Measurements from ENCODE around the gene NAT8L. TPM values are rescaled to one million over a fixed set of nuclear protein-coding genes. Genes with fewer than 3 reads are reported as not detected.

Gene NAT8L
- total and polyA plus RNA-seq, 2 of the 13 experiments (the other 11 are each of a cell fraction or from before 2014, with no cell fraction given), result 2.2 to 3.3 TPM

DNA sequence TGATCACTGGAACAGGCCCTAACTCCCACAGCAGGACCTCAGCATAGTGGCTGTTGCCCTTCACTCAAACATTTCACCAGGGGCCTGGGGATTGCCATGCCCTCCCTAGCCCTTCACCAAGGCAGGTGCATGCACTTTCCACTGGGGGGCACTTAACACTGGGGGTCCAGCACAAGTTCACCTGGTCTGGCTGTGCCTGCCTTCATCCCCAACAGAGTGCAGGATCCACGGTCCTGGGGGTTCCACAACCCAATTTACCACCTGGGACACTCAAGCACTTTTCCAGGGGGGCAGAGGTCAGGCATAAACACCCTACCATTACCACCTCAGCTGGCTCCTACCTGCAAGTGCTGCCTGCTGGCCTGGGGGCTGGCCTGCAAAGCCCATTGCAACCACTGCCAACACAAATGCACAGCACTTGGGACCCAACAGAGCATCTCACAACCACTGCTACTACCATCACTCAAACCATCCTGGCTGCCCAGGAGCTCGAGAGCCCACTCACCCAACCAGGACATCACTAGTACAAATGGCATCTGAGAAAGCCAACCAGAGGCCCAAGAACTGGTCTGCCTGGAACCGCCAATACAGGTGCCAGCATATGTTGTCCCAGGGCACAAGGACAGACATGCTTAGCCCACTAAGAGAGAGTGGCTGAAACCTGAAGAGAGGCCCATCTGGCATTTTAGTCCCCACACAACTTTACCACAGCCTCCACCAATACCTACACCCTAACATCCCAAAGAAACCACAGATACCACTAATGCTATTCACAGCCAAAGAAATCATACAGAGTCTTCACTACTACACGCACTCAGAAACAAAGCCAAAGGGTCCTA, 43.1 kb downstream of the NAT8L start:
- no peak overlapping the region for H3K4me2 ChIP-seq (ENCODE audit: low read depth, low read length)
- H3K79me2 ChIP-seq (ENCODE audit: insufficient read depth, low read length), result no peaks in the 10 kb centered on the region
- ATAC-seq, result no peak
- no peaks in the 10 kb centered on the region for H4K20me1 ChIP-seq (ENCODE audit: insufficient read depth, low read length)
- WGBS (ENCODE audit: low lambda C conversion rate), result 28% methylated on average over 4 of the region's 4 CpGs
- no peaks in the 10 kb centered on the region for H3K4me1 ChIP-seq (ENCODE audit: insufficient read depth, low read length)
- no TSS peak for BruUV-seq (replicated peaks)
- H3K36me3 ChIP-seq (replicated peaks in 1 of 2; ENCODE audit: control insufficient read depth in 1 of 2, insufficient read depth in 2 of 2, low read length in 2 of 2), result no peaks in the 10 kb centered on the region
- no peak overlapping the region for H2AFZ ChIP-seq (ENCODE audit: low read length)
- no peak for FAIRE-seq
- CTCF ChIA-PET (ENCODE audit: low intra/inter-chr PET ratio, low total read pairs), result no interaction called here
- H3K27ac ChIP-seq (ENCODE audit: extremely low read length, insufficient read depth, low read length), result no peak overlapping the region
- in situ Hi-C loops (cut with HindIII; ENCODE audit: extremely low pct_ligation_motif_present, low pct_unique_long_range_greater_than_20kb) (no loop called here), intact Hi-C loops (cut with micrococcal nuclease; ENCODE audit: unreplicated experiment) (no loop called here)
- H3K9ac ChIP-seq (ENCODE audit: insufficient read depth, low read depth, low read length), result no peak overlapping the region
- peaks cover 0 to 3% of the 10 kb centered on the region in 2 experiments; a peak in 1 of 5 replicates for H3K27me3 ChIP-seq (ENCODE audit: control insufficient read depth in 1 of 2, insufficient read depth in 2 of 2, low read length in 2 of 2)
- no peak for DNase-seq (ENCODE audit: low spot score)
- H3K4me3 ChIP-seq (replicated peaks in 1 of 3; ENCODE audit: insufficient read depth in 1 of 3, low read depth in 2 of 3, low read length in 3 of 3), result no peak overlapping the region
- POLR2A ChIA-PET, result no interaction called here
- TF ChIP-seq SKIL (CRISPR knock-in tag; IDR thresholded peaks at IDR 0.05; ENCODE audit: borderline replicate concordance), result no peak
- TF ChIP-seq, protein P1, sequence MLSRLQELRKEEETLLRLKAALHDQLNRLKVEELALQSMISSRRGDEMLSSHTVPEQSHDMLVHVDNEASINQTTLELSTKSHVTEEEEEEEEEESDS (CRISPR knock-in tag; IDR thresholded peaks at IDR 0.05; ENCODE audit: borderline replicate concordance), result no peak
- no peak for TF ChIP-seq ZNF431 (CRISPR knock-in tag; IDR thresholded peaks at IDR 0.05; ENCODE audit: borderline replicate concordance, low read depth)
- no peak for TF ChIP-seq ZZZ3 (CRISPR knock-in tag; IDR thresholded peaks at IDR 0.05; ENCODE audit: borderline replicate concordance)
- no peak for TF ChIP-seq NBN (conservative IDR thresholded peaks at IDR 0.05)
- TF ChIP-seq, protein P2, sequence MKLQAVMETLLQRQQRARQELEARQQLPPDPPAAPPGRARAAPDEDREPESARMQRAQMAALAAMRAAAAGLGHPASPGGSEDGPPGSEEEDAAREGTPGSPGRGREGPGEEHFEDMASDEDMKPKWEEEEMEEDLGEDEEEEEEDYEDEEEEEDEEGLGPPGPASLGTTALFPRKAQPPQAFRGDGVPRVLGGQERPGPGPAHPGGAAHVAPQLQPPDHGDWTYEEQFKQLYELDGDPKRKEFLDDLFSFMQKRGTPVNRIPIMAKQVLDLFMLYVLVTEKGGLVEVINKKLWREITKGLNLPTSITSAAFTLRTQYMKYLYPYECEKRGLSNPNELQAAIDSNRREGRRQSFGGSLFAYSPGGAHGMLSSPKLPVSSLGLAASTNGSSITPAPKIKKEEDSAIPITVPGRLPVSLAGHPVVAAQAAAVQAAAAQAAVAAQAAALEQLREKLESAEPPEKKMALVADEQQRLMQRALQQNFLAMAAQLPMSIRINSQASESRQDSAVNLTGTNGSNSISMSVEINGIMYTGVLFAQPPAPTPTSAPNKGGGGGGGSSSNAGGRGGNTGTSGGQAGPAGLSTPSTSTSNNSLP (IDR thresholded peaks at IDR 0.05; ENCODE audit: low read depth, low read length), result no peak
- TF ChIP-seq NCOA1 (CRISPR knock-in tag; IDR thresholded peaks at IDR 0.05), result no peak
- TF ChIP-seq, protein P3, sequence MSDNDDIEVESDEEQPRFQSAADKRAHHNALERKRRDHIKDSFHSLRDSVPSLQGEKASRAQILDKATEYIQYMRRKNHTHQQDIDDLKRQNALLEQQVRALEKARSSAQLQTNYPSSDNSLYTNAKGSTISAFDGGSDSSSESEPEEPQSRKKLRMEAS (IDR thresholded peaks at IDR 0.05), result no peak
- H3K9me3 ChIP-seq (ENCODE audit: low read length), result peaks cover 23% of the 10 kb centered on the region
